NCI-H2107 treated with DMSO at 0.1 percent for 48 hours (cell line): ENCODE measurements around the gene CNEP1R1.

Source experiments
- DNase-seq: peaks from one replicate; lab custom pipeline; 2025; ENCODE audit not compliant: unreplicated experiment; lab: John Stamatoyannopoulos, UW

The CNEP1R1 gene

GRCh38 chr16:50015631-50016030 lies 9.4 kb upstream of the CNEP1R1 start:
- DNase-seq = no peak

DNA sequence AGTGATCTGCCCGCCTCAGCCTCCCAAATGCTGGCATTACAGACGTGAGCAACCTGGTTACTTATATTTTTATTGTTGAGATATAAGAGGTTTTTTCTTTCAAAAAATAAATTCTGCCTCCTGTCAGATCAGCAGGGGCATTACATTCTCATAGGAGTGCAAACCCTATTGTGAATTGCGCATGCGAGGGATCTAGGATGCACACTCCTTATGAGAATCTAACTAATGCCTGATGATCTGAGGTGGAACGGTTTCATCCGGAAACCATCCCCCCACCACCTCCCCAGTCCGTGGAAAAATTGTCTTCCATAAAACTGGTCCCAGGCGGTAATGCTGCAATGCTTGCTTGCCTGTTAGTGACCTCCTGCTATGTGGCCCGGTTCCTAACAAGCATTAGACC lies 7.5 kb upstream of the CNEP1R1 start:
- no peak for DNase-seq

- no peak for DNase-seq
Observed at GRCh38 chr16:50021544-50021943, 3.5 kb upstream of the CNEP1R1 start.

DNA sequence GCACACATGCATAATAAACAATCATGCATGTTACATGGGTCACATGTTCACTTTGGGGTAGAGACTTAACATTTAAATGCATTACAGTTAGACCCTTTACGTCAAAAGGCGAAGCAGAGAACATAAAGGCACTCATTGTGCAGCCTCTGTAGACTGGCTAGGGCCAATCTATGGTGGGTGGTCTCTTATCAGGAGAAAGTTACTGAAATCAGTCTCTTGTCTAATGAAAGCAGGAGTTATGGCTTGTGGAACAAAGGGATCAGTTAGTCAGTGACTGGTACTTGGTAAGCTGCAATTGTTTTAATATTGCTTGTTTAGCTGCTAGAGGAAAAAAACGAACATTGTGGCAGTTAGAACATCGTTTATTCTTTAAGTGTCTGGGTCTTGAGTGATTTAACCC lies 1.4 kb upstream of the CNEP1R1 start:
- DNase-seq = no peak

DNA sequence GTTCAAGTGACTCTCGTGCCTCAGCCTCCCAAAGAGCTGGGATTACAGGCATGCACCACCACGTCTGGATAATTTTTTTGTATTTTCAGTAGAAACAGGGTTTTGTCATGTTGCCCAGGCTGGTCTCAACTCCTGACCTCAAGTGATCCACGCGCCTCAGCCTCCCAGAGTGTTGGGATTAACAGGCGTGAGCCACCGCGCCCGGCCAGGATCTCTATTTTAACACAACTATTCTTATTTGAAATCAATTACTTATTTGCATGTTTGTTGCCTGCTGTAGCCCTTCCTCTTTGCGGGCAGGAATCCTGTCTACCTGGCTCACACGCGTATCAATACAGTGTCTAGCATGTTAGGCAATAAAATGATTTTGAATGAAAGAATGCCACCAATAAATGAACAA lies 818 bp upstream of the CNEP1R1 start:
- no peak for DNase-seq

GRCh38 chr16:50025537-50025931 lies 509 bp downstream of the CNEP1R1 start:
- no peak for DNase-seq

- no peak for DNase-seq
Observed at GRCh38 chr16:50027829-50028228, 2.8 kb downstream of the CNEP1R1 start.

DNA sequence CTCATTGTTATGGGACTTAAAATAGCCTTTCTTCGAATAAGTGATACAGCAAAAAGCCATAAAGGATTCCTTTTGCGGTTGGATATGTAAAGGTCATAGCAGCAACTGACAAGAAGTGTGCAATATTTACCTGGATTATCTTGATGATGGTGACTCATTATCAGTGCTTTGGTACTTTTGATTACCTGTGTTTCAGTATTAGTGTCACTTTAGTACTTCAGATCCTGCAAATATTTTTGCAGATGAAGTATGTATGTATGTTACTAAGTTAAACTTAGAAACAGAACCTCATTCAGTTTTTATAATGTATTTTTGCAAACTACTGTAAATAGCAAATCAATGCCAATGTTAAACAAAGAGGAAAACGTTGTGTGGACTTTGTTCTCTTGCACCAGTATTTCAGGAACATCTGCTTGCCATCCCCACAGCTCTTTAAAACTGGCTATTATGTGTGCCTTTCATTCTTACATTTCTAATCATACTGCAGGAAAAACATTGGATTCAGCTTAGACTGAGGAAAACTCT lies 10.5 kb downstream of the CNEP1R1 start:
- no peak for DNase-seq

DNA sequence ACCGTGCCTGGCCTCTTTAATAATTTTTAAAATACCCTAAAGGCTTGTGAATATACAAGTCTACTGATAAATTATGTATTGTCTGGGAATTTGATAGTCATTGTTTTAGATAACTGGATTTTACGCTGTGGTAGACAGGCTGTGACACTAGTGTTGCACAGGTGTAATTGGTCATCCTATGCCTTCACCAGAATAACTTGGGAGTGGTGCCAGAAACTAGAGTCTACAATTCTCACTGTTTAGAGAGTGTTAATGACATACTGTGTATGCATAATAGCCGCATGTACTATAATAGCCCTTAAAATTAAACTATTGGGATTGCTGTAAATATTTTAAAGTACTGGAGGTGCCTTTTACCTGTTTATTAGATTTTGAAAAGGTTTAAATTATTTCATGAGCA lies 11.4 kb downstream of the CNEP1R1 start:
- DNase-seq = peak; percentile 10

DNA sequence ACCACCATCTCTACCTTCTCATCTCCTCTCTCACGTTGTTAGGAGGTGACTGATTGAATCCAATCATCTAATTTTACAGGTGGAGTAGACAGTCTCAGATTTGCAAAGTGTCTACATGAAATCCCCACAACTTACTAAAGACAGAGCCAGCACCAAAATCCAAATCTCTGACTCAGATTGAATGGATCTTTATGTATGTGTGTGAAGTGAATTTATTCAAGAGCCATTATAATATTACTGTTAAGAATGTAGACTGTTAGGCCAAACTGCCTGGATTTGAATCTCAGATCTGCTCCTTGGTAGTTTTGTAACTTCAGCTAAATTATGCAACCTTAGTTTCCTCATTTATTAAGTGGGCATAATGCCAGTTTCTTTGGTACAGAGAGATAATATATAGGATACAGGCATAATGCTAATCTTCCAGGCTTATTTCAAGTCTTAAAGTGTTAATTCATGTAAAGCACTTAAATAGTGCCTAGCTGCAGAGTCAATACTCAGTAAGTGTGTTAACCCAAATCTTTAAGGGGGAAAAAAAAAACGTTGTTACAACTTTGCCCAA lies 12.7 kb downstream of the CNEP1R1 start:
- DNase-seq = no peak

DNA sequence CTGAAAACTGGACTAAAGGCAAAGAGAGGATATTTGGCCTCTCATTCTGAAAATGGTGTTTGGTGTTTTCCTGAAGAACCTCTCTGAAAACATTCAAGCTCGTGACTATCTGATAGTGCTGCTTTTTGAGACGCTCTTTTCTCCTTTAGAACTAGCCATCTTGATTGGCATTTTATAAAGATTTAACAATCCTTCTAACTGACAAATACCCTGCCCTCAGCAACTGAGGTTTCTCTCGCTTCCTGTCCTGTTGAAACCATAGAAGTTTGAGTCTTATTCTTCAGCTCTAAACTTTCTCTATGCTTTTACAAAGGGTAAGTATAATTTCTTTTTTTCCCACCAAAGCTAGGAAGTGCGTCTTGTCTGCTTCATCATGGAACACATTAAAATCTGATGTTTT lies 13.3 kb downstream of the CNEP1R1 start:
- DNase-seq = no peak

GRCh38 chr16:50038756-50039529 lies 13.9 kb downstream of the CNEP1R1 start:
- DNase-seq = no peak

GRCh38 chr16:50040018-50040417 lies 15.0 kb downstream of the CNEP1R1 start:
- no peak for DNase-seq

GRCh38 chr16:50040710-50041109 lies 15.7 kb downstream of the CNEP1R1 start:
- no peak for DNase-seq

GRCh38 chr16:50043358-50043757 lies 18.3 kb downstream of the CNEP1R1 start:
- no peak for DNase-seq

DNA sequence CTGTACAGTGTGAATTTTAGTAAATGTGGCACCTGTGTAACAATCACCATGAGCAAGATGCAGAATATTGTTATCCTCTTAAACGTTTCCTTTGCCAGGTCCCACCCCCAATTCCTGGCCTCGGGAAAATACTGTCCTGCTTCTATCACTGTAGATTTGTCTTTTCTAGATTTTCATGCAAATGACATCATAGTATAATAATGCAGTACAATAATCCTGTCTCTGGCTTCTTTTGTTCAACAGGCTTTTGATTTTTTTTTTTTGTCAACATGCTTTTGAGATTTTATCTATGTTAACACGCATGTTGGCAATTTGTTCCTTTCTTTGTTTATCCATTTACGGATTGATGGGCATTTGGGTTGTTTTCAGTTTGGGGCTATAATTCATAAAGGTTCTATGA lies 20.4 kb downstream of the CNEP1R1 start:
- no peak for DNase-seq

GRCh38 chr16:50046853-50047252 lies 21.8 kb downstream of the CNEP1R1 start:
- no peak for DNase-seq

GRCh38 chr16:50047864-50048263 lies 22.8 kb downstream of the CNEP1R1 start:
- no peak for DNase-seq

- DNase-seq = no peak
Observed at GRCh38 chr16:50050802-50051201, 25.8 kb downstream of the CNEP1R1 start.

DNA sequence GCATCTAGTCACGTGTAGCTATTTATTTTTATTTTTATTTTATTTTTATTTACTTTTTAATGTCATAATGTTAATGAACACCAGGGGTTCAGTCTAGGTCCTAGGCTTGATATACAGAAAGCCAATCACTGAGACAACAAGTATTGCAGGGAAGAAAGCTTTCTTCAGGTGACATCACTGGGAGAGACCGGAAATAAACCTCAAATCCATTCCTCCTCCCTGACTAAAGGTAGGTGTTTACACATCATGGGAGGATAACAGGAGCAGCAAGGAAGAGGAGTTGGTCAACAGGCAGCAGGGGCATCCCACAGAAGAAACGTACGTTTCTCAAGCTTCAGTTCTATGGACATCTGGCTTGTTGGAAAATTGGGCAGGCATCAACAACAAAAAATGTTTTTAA lies 31.2 kb downstream of the CNEP1R1 start:
- no peak for DNase-seq

GRCh38 chr16:50058091-50058771 lies 33.2 kb downstream of the CNEP1R1 start:
- no peak for DNase-seq

DNA sequence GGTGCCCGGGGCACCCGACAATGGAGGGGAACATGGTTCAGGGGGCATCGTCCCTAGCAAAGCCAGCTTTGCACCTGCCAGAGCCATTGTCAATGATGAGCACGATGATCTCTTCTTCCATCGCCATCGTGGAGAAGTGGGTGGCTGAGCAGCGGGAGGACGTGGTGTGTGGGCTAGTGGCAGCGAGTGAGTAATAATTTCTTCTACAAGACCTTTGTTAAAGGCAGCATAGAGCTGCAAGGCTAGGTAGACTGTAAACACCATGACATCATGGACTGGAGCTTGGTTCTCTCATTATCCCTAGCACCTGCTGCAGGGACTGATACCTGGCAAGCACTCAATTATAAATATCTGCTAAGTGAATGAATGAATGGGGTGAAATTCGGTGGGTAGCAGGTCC lies 34.1 kb downstream of the CNEP1R1 start:
- no peak for DNase-seq
